HG03039 (cell line): Measurements from ENCODE around the gene PDIA6.

Experiments
- ATAC-seq: cut with Tn5 transposase; IDR thresholded peaks from one replicate; pipeline ENCODE4 v1.9.1; 2021; ENCODE audit warnings: mild to moderate bottlenecking, moderate library complexity; ENCODE audit not compliant: unreplicated experiment

The PDIA6 gene

DNA sequence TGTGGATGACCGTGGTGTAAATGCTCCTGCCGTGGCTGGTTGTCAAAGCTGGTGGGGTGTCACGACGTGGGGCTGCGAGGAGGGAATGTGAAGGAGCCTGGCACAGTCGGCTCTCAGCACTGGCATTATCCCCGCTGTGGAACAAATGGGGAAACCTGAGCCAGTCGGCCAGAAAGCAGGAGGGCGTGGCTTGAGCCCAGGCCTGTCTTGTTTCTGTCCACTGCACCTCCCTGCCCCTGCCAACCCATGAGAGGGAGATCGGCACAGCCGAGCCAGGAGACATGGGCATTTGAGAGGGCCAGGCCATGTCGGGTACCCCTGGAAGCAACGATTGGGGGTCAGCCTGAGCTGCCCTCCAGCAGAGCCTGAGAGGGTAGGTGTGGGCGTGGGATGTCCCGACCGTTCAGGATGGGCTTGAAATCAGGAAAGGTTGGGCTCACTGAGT is 44.5 kb downstream of the PDIA6 start:
- no peak for ATAC-seq

DNA sequence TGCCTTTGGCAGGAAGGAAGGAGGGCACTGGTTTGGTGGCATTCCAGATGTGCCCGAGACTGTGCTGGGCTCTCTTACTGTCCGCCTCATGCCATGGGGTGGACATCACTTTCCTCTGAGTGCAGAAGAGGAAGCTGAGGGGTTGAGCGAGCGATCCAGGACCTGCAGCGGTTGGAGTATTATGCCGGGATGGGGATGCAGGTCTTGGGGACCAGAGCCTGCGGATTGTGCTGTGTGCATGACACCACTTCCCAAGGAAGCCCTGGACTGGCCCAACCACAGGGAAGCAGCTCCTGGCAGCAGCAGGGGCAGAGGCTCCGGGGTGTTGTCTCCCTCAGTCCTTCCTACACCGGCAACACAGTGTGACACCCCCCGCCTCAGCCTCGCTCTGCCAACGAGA is 46.7 kb downstream of the PDIA6 start:
- ATAC-seq = no peak

DNA sequence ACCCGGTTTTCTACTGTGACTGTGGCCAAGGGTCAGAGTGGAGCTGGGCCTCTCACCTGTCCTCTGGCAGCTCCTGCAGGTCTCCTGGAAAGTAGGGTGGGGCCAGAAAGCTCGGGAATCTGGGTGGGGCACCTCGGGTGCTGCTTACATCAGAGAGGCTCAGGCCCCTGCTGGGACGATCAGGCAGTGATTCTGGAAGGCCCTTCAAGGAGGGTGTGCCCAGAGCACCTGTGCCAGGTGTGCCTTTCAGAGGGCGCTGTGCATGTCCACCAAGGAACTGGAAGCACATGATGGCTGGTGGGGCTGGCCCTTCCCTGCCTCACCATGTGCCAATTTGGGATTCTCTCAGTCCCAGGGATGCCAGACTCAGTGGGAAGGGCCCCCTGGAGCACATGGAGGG is 47.1 kb downstream of the PDIA6 start:
- no peak for ATAC-seq

DNA sequence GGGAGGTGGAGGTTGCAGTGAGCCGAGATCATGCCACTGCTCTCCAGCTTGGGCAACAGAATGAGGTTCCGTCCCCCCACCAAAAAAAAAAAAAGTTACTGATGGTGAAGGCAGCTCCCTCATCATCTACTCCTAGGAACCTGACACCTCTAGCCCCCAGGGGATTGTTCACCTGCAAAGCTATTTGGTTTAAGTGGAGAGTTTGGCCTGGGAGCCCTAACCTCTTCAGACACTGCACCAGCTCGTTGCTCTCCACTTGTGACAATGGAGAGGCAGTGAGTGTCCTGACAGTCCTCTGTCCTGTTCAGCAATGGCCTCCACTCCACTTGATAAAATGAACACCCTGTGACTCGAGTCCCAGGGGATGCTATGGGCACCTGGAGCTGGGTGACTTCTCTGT is 47.7 kb downstream of the PDIA6 start:
- no peak for ATAC-seq

DNA sequence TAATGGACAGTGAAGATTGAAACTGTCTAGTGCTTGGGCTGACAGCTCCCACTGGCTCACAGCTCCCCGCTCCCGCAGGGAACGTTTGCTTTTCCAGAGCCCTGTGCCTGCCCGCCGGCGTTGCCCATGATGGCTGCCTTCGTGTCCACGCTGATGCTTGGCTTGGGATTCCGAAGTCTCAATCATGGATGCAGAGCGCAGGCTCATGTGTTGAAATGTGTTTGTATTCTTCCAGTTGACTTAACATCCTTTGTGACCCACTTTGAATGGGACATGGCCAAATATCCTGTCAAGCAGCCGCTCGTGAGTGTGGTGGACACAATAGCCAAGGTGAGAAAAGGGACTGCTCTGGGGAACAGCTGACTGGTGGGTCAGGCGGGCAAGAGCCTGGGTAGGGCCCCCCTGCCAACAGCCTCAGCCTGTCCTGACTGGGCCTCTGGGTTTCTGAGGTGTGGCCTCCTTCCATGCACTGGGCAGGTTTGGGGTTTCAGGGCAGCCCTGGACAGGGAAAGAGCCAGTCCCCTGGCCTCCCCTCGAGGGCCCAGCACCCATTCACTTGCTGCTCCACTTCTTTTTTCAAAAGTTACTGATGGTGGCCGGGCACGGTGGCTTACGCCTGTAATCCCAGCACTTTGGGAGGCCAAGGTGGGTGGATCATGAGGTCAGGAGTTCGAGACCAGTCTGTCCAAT is 48.3 kb downstream of the PDIA6 start:
- no peak for ATAC-seq

DNA sequence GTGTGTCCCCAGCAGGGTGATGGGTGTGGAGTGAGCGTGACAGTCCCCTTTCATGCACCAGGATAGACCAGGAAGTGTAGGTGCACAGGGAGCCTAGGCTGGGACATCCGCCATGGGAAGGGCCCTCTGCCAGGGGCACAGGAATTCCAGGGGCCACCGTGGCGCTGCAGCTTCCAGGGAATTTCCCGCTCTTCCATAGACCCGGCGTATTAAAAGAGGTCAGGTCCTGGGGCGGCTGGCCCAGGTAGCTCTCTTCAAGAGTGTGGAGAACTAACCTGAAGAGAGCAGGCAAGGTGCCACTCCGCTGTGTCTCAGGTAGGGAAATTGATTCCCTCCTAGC is 49.2 kb downstream of the PDIA6 start:
- no peak for ATAC-seq

DNA sequence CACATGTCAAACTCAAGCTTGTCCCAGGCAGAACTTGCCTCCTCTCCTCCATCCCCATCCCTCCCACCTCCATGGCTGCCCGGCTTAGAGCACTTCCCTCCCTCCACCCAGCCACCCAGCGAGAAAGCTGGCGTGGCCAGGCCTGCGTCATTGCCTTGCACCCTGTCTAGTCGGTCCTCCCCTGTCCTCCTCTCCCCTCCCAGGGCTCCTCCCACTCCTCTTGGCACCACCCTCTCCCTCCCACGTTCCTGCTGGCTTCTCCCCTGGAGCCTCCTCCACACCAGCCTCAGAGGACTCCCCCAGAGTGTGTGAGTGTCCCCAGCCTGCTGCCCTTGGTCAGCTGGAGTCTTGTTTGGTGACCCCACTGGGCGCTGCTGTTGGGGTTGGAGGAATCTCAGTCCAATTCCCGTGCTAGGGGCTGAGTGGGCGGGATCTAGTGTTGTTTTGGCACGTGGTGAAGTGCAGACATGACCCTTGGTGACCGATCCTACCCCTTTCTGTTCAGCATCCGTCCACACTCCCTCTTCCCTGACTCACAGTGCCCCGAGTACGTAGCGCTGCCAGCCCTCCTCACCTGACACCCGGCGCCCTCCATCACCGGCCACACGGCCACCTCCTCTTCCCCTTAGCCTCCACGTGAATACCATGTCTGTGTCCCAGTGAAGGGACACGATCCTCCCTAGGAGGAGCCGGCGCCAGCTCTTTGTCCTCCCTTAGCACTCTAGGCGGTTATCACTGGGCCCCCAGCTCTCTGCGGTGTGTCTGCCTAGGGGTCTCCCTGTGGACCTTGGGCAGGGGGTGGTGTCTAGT is 49.7 kb downstream of the PDIA6 start:
- ATAC-seq = no peak

DNA sequence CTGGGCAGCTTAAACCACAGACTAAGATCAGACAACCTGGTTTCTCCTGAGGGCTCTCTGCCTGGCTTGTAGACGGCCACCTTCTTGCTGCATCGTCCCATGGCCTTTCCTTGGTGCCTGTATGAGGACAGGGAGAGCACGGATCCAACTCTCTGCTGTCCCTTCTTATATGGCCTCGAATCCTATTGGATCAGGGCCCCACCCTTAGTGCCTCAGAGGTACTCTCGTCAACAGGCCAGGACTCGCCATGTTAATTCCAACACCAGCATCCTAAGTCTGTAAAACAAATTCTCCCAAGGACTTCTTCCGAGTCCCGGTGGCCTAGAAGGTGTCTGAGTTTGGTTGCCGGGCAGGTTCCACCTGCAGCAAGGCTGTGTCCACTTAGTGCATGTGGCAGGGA is 51.0 kb downstream of the PDIA6 start:
- ATAC-seq = no peak

DNA sequence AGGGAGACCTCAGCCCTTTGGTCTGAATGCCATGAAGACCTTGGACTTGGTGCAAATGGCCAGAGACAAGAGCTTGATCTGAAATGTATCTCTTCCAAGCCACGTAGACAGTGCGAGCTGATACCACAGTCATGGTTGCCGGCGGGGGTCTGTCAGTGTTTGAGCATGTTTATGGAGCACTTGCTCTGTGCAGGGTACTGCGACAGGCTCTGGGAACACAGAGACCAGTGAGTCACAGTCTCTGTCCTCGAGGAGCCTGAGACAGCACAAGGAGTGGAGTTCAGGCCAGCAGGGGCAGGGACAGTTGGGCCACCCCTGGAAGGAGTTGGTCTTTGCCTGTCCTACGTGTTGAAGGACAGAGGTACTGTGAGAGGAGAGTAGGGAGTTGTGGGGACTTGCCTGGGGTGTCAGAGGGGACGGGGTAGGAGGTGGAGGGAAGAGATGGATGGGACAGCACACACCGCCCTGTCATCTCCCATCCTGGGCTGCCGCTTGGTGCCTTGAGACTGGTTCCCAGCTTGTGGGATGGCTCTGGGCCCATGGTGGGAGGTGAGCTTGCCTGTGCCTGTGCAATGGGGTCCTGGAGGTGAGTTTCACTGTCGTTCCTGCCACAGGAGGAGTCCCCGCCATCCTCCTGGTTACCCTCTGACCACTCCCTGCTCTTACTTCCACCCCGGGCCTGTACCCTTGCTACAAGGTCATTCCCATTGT is 51.6 kb downstream of the PDIA6 start:
- no peak for ATAC-seq

DNA sequence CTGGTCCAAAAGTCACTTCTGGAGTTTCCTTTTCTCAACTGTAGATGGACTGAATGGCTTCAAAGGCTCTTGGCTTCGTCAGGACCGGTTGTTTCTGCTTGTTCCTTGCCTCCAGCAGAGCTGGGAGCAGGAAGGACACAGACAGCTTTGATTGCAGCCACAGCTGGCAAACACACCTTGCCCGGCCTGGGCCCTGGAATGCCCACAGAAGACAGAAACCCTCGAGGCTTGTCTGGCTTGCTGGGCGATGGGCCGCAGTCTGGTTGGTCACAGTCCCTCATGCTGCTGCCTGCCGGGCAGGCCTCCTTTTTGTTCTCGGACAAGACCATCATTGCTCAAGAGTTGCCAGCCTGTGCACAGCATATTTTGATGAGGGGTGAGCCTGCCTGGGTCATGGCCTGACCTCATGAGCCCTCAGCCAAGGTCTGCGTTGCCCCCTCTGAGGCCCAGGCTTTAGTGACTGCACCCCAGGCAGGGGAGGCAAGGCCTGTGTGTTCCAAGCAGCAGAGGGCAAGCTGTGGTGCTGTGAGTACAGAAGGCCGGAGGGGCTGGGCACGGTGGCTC is 53.4 kb downstream of the PDIA6 start:
- no peak for ATAC-seq

DNA sequence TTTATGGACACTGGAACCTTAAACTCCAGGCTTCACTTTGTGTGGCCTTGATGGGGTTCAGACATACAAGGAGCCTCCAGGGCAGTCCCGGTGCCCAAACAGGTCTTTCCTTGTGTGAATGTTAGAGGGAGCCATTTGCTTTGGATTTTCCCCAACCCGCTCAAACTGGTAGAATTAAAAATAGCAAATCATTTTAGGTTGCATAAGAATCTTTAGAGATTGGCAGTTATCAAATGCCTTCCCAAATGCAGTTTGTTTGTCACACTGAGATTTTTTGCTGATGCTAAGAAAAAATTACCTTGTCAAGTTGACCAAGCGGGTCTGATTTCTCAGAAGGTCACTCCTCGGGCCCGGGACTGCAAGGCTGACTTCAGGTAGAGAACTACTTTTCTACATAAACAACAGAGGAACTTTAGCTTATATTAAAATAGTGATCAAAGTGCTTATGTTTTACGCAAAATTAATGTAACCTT is 54.7 kb downstream of the PDIA6 start:
- no peak for ATAC-seq

DNA sequence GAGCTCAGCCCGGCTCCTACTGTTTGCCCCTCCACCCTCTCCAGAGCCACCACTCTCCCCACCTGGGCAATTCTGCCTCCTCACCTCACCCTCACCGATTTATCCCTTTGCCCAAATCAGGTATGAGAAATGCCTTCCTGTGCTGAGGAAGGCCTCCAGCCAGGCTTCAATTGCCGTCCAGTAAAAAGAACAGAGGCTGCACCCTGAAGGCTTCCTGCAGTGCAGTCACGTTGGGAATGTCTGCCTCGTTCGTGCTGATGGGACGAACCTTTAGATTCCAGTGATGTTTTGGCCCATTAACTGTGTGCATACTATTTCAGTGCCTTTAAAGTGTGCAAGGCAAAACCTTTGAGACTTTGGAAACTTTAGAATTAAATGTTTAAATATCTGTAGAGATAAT is 57.0 kb downstream of the PDIA6 start:
- ATAC-seq = no peak

DNA sequence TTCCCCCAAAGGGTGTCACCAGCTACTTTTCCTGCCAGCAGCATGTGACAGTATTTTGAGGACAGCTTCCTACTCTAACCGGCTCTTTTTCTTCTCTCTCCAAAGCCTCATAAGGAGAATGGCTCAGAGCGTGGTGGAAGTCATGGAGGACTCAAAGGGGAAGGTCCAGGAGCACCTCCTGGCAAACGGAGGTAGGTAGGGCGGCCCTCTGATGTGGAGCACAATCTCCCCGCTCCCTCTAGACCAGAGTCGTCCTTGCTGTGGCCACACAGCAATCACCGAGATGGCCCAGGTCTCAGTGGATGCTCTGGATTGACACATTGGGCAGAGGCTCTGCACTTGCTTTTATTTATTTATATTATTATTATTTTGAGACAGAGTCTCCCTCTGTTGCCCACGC is 58.7 kb downstream of the PDIA6 start:
- no peak for ATAC-seq

DNA sequence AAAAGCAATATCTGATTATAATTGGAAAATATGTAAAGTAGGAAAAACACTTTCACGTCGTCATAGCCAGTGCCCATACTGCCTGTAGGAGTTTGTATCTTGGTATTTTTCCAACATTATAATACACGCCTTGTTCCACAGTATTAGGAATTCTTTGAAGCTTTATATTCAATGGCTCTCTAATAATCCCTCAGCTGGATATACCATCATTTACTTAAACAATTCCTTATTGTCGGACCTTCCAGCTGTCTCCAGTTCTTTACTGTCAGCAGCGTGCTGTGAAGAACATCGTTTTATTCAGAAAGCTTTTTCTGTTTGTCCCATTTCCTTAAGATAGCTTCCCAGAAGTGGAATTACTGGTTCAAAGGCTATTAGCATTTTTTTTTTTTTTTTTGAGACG is 59.4 kb downstream of the PDIA6 start:
- no peak for ATAC-seq

DNA sequence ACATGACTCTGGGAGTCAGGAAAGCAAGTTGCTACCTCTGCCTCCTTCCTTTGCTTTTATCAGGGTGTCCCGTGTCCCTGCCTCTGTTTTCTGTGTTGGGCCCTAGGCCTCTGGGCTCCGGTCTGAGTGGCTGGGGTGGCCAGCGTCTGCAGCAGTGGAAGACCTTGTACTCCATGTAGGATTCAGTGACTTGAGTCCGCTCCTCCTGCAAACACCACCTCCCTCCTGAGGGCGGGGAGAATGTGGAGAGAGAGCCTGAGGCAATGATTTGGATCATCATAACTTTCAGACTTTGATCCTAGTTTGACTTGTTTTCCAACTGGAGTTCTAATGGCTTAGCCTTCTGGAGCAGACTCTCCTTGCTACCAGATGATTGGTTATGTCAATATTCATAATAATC is 60.3 kb downstream of the PDIA6 start:
- no peak for ATAC-seq

DNA sequence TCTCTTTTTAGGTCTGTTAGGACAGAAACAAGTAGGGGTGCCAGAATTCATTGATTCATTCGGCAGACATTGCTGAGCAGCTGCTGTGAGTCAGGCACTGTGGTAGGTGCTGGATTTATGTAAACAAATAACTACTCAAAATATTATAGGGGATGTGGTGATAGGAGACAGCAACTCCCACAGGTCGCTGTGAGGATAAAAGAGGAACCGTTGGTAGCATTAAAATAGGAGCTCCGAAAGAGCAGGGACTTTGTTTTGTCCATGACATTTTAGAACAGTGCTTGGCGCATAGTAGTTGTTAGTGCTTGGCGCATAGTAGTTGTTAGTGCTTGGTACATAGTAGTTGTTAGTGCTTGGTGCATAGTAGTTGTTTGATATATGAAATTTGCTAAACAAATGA is 62.0 kb downstream of the PDIA6 start:
- ATAC-seq = no peak

DNA sequence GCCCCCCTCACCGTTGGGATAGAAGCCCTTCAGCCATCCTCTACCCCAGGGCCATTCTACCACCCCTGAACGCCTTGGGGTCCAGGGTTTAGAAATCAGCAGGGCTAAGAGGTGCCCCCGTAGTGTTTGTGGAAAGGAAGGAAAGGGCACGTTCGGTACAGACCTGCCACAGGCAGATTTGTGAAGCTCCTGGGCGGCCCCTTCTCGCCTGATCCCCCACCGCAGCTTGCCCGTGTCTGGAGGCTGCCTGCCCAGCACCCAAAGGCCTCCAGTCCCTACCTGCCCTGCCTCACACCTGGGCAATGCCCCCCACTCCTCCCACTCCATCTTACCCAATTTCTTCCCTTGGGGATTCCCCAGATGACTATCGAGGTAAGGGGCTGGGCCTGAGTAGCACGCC is 69.9 kb downstream of the PDIA6 start:
- no peak for ATAC-seq

DNA sequence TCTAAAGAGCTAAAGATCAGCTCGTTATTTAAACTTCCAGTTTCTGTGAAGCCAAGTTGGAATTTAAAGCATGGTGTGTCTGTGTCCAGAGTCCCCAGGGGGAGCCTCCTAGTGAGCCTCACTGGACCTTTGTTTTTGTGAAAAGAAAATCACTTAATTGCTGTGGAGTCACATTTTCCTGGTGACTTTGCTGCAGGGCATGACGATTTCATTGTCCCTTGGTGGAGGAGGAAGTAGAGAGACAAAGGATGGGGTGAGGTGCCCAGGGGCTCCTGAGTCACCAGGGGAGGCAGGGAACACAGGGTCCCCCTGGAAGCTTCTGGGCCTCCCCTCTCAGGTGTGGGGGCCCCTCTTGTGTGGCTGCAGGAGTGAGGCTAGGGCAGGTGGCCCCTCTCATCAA is 71.4 kb downstream of the PDIA6 start:
- ATAC-seq = no peak

DNA sequence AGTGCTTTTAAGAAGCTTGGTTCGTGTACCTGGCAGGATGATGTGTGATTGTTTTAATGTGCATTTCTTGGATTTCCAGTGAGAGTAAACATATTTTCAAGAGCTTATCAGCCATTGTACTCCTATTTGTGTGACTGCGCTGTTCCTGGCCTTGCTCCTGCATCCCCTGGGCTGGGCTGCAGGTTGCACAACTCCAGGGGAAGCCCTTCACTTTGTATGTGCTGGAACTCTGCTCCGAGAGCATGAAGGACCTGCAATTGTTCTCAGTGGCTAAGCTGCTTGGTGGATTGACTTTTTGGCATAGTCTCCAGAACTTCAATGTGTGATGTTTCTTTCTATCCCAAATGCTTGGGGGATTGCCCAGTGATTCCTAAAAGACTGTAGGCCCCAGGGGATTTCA is 72.4 kb downstream of the PDIA6 start:
- no peak for ATAC-seq

DNA sequence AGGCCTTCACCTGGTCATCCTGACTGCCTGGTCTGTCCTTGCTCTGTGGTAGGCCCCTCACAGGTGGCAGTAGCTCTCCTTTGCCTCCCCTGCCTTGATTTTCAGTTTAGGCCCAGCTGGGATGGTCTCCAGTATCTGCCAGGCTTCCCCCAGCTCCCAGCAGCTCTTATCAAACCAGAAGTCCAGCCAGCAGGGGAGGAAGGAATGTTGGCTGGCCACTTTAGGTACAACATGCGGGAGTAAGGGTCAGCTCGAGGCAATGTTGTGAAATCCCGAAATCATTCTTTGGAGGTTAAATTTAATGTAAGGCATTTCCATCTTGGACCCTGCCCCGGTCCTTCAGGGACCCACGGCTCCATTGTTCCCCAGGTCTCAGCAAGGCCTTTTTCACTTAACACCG is 74.4 kb downstream of the PDIA6 start:
- no peak for ATAC-seq

DNA sequence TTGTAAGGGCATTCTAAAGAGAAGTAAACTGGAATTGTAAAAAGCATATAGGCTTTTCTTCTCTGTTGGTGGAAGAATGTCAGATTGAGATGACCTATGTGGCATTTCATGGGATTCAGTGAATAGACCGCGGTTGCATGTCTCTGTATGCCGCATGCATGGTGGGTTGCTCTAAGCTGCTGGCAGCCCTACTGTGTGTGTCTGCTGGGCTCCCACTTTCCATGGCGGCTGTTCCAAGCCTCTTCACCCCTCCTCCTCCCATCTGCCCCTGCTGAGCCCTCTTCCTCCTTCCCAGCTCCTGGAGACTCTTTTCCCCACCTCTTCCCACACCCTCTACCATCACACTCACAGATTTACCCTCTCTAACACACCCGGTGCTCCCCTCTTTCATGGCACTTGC is 78.6 kb downstream of the PDIA6 start:
- no peak for ATAC-seq

DNA sequence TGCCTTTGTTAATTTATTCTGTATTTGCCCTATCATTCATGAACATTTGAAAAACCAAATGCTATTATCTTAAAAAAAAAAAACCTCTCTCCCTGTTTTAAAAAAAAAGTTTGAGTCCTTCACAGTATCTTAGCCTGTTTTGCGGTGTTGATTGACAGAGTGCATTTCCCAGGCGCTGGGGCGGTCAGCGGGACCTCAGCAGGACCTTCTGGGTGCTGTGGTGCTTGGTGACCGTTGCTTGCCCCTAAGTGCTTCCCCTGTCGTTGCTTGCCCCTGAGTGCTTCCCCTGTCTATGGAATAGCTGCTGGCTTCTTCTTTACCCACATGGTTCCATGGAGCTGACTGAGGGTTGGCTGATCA is 79.0 kb downstream of the PDIA6 start:
- no peak for ATAC-seq
